Measurements from ENCODE around the gene TNF.

- TF ChIP-seq REST (IDR thresholded peaks at IDR 0.05; ENCODE audit: insufficient read depth in 1 of 2, low read depth in 2 of 2, low read length in 2 of 2) (no peak), POLR2AphosphoS5 (IDR thresholded peaks at IDR 0.05; ENCODE audit: low read depth, low read length) (no peak)
Observed at GRCh38 chr6:31576897-31577578, 1.7 kb downstream of the TNF start.
